ENCODE data around the gene PDE4D. TPM values are rescaled to one million over a fixed set of nuclear protein-coding genes. Genes with fewer than 3 reads are reported as not detected.
"Not testable (repeated sequence)": the region's sequence is repeated elsewhere in the genome, so short reads cannot be mapped to it uniquely, and the experiment has no call there.

PDE4D gene
- total RNA-seq, 1 donor from 2014 or later, result 14.2 TPM

- H3K4me1 ChIP-seq (ENCODE audit: insufficient read depth, low read length), result no peaks in the 10 kb centered on the region
- DNase-seq (ENCODE audit: low read depth) (no peak), FAIRE-seq (no peak)
- H2AFZ ChIP-seq (ENCODE audit: low read depth, low read length), result no peak overlapping the region
- no peak overlapping the region for H3K27ac ChIP-seq (ENCODE audit: low read depth, low read length)
- Mint-ChIP-seq H3K4me1 (ENCODE audit: low read depth, unreplicated experiment) (no peaks in the 10 kb centered on the region), H3K27ac (ENCODE audit: unreplicated experiment) (no peak overlapping the region), H3K4me3 (ENCODE audit: unreplicated experiment) (no peak overlapping the region), H3K9me3 (ENCODE audit: unreplicated experiment) (peaks cover 17% of the 10 kb centered on the region), H3K36me3 (ENCODE audit: low read depth, unreplicated experiment) (peaks cover 2% of the 10 kb centered on the region), H3K27me3 (ENCODE audit: low read depth, unreplicated experiment) (no peaks in the 10 kb centered on the region)
- no peak overlapping the region for H3K4me2 ChIP-seq (ENCODE audit: low read length)
- peaks cover 9% of the 10 kb centered on the region for H3K9me3 ChIP-seq (ENCODE audit: insufficient read depth, low read depth, low read length)
- no peaks in the 10 kb centered on the region for H4K20me1 ChIP-seq (ENCODE audit: insufficient read depth, low read length)
- no peaks in the 10 kb centered on the region for H3K79me2 ChIP-seq (ENCODE audit: insufficient read depth, low read length)
- no peak overlapping the region for H3K4me3 ChIP-seq (ENCODE audit: insufficient read depth, low read depth, low read length)
- no peaks in the 10 kb centered on the region for H3K36me3 ChIP-seq (ENCODE audit: insufficient read depth, low read length)
- H3K27me3 ChIP-seq (ENCODE audit: insufficient read depth, low read length), result no peaks in the 10 kb centered on the region
- TF ChIP-seq EZH2 (IDR thresholded peaks at IDR 0.05; ENCODE audit: insufficient read depth, low read length), result no peak
- TF ChIP-seq CTCF (IDR thresholded peaks at IDR 0.05; ENCODE audit: insufficient read depth, low read depth, low read length), result no peak
- no peak overlapping the region for H3K9ac ChIP-seq (ENCODE audit: low read length)
Measured at GRCh38 chr5:59407967-59408366, 485.6 kb downstream of the PDE4D start.

DNA sequence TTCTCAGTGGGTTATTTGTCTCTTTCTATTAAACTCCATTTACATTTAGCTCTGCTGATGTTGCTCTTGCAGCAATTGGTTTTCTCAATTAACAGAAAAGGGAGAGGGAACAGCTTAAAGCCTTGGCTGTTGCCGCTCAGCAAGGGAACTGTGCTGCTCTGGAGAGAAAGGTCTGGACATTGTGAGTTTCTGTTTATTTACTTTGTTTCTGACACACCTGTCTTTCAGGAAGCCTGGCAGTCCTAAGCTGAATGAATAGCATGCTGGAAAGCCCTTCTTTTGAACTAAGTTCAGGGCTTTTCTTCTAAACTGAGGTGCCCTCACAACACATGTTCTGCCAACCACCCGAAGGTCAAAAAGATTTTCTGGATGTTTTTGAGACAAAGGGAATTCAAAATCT lies 491.9 kb downstream of the PDE4D start:
- no peak overlapping the region for H3K9ac ChIP-seq (ENCODE audit: low read length)
- no peak for FAIRE-seq
- peaks cover 9% of the 10 kb centered on the region for H3K9me3 Mint-ChIP-seq (ENCODE audit: unreplicated experiment)
- no peak overlapping the region for H2AFZ ChIP-seq (ENCODE audit: low read depth, low read length)
- no peak overlapping the region for H3K4me3 Mint-ChIP-seq (ENCODE audit: unreplicated experiment)
- DNase-seq (ENCODE audit: low read depth), result no peak
- no peak for TF ChIP-seq CTCF (IDR thresholded peaks at IDR 0.05; ENCODE audit: insufficient read depth, low read depth, low read length)
- TF ChIP-seq EZH2 (IDR thresholded peaks at IDR 0.05; ENCODE audit: insufficient read depth, low read length), result no peak
- H3K4me1 ChIP-seq (ENCODE audit: insufficient read depth, low read length), result no peaks in the 10 kb centered on the region
- H3K36me3 Mint-ChIP-seq (ENCODE audit: low read depth, unreplicated experiment), result no peaks in the 10 kb centered on the region
- no peak overlapping the region for H3K4me3 ChIP-seq (ENCODE audit: insufficient read depth, low read depth, low read length)
- no peaks in the 10 kb centered on the region for H3K27me3 ChIP-seq (ENCODE audit: insufficient read depth, low read length)
- H4K20me1 ChIP-seq (ENCODE audit: insufficient read depth, low read length), result no peaks in the 10 kb centered on the region
- H3K4me1 Mint-ChIP-seq (ENCODE audit: low read depth, unreplicated experiment), result no peaks in the 10 kb centered on the region
- H3K9me3 ChIP-seq (ENCODE audit: insufficient read depth, low read depth, low read length), result no peaks in the 10 kb centered on the region
- no peak overlapping the region for H3K27ac Mint-ChIP-seq (ENCODE audit: unreplicated experiment)
- H3K27ac ChIP-seq (ENCODE audit: low read depth, low read length), result no peak overlapping the region
- H3K36me3 ChIP-seq (ENCODE audit: insufficient read depth, low read length), result no peaks in the 10 kb centered on the region
- H3K4me2 ChIP-seq (ENCODE audit: low read length), result no peak overlapping the region
- no peaks in the 10 kb centered on the region for H3K79me2 ChIP-seq (ENCODE audit: insufficient read depth, low read length)
- no peaks in the 10 kb centered on the region for H3K27me3 Mint-ChIP-seq (ENCODE audit: low read depth, unreplicated experiment)

- DNase-seq (ENCODE audit: low read depth); H3K9ac ChIP-seq (ENCODE audit: low read length); H3K79me2 ChIP-seq (ENCODE audit: insufficient read depth, low read length); H4K20me1 ChIP-seq (ENCODE audit: insufficient read depth, low read length); H3K9me3 Mint-ChIP-seq (ENCODE audit: unreplicated experiment); H2AFZ ChIP-seq (ENCODE audit: low read depth, low read length); H3K27me3 ChIP-seq (ENCODE audit: insufficient read depth, low read length); H3K27ac Mint-ChIP-seq (ENCODE audit: unreplicated experiment); H3K4me2 ChIP-seq (ENCODE audit: low read length); H3K4me3 Mint-ChIP-seq (ENCODE audit: unreplicated experiment); H3K4me3 ChIP-seq (ENCODE audit: insufficient read depth, low read depth, low read length); H3K36me3 Mint-ChIP-seq (ENCODE audit: low read depth, unreplicated experiment); H3K36me3 ChIP-seq (ENCODE audit: insufficient read depth, low read length); H3K4me1 ChIP-seq (ENCODE audit: insufficient read depth, low read length); H3K27me3 Mint-ChIP-seq (ENCODE audit: low read depth, unreplicated experiment); FAIRE-seq; H3K9me3 ChIP-seq (ENCODE audit: insufficient read depth, low read depth, low read length); H3K4me1 Mint-ChIP-seq (ENCODE audit: low read depth, unreplicated experiment); H3K27ac ChIP-seq (ENCODE audit: low read depth, low read length): not testable (repeated sequence)
Measured at GRCh38 chr5:59394956-59395355, 498.6 kb downstream of the PDE4D start.

Data from astrocyte (in vitro differentiated cells and primary cell).